ENCODE data around the gene JAKMIP1.

Gene JAKMIP1

GRCh38 chr4:6150046-6150735 lies 50.2 kb downstream of the JAKMIP1 start:
- no peak for DNase-seq (ENCODE audit: low spot score)

GRCh38 chr4:6148506-6149205 lies 51.7 kb downstream of the JAKMIP1 start:
- H3K4me1 ChIP-seq (ENCODE audit: insufficient read depth, poor library complexity, severe bottlenecking) = no peaks in the 10 kb centered on the region
- DNase-seq (ENCODE audit: low spot score) (peak; percentile 26), ATAC-seq (ENCODE audit: low read depth) (no peak)
- peaks cover 5% of the 10 kb centered on the region for H3K27me3 ChIP-seq (ENCODE audit: insufficient read depth, poor library complexity, severe bottlenecking)
- H3K27ac ChIP-seq (ENCODE audit: poor library complexity, severe bottlenecking) = no peak overlapping the region
- no peak for TF ChIP-seq CTCF (IDR thresholded peaks at IDR 0.05; ENCODE audit: poor library complexity, severe bottlenecking)
- no peaks in the 10 kb centered on the region for H3K9me3 ChIP-seq (ENCODE audit: severe bottlenecking)
- no peaks in the 10 kb centered on the region for H3K36me3 ChIP-seq (ENCODE audit: low read depth)
- no peak overlapping the region for H3K4me3 ChIP-seq (ENCODE audit: severe bottlenecking)

More at GRCh38 chr4:6150046-6150735, 50.2 kb downstream of the JAKMIP1 start:
- no peaks in the 10 kb centered on the region for H3K4me1 ChIP-seq (ENCODE audit: insufficient read depth, poor library complexity, severe bottlenecking)
- TF ChIP-seq CTCF (IDR thresholded peaks at IDR 0.05; ENCODE audit: poor library complexity, severe bottlenecking) = no peak
- no peak for ATAC-seq (ENCODE audit: low read depth)
- H3K36me3 ChIP-seq (ENCODE audit: low read depth) = no peaks in the 10 kb centered on the region
- H3K9me3 ChIP-seq (ENCODE audit: severe bottlenecking) = no peaks in the 10 kb centered on the region
- peaks cover 10% of the 10 kb centered on the region for H3K27me3 ChIP-seq (ENCODE audit: insufficient read depth, poor library complexity, severe bottlenecking)
- no peak overlapping the region for H3K4me3 ChIP-seq (ENCODE audit: severe bottlenecking)
- H3K27ac ChIP-seq (ENCODE audit: poor library complexity, severe bottlenecking) = no peak overlapping the region

- ATAC-seq (ENCODE audit: low read depth) (no peak), DNase-seq (ENCODE audit: low spot score) (peak; percentile 20)
- Histone ChIP-seq H3K36me3 (ENCODE audit: low read depth) (no peaks in the 10 kb centered on the region), H3K27ac (ENCODE audit: poor library complexity, severe bottlenecking) (no peak overlapping the region), H3K4me1 (ENCODE audit: insufficient read depth, poor library complexity, severe bottlenecking) (no peaks in the 10 kb centered on the region), H3K9me3 (ENCODE audit: severe bottlenecking) (no peaks in the 10 kb centered on the region), H3K4me3 (ENCODE audit: severe bottlenecking) (no peak overlapping the region), H3K27me3 (ENCODE audit: insufficient read depth, poor library complexity, severe bottlenecking) (peaks cover 5% of the 10 kb centered on the region)
- no peak for TF ChIP-seq CTCF (IDR thresholded peaks at IDR 0.05; ENCODE audit: poor library complexity, severe bottlenecking)
These were observed 52.9 kb downstream of the JAKMIP1 start for GRCh38 chr4:6147441-6147840.

GRCh38 chr4:6143603-6144181 lies 56.7 kb downstream of the JAKMIP1 start:
- no peaks in the 10 kb centered on the region for H3K36me3 ChIP-seq (ENCODE audit: low read depth)
- H3K27ac ChIP-seq (ENCODE audit: poor library complexity, severe bottlenecking) = no peak overlapping the region
- no peaks in the 10 kb centered on the region for H3K27me3 ChIP-seq (ENCODE audit: insufficient read depth, poor library complexity, severe bottlenecking)
- no peak overlapping the region for H3K4me3 ChIP-seq (ENCODE audit: severe bottlenecking)
- DNase-seq (ENCODE audit: low spot score) = peak; percentile 15
- TF ChIP-seq CTCF (IDR thresholded peaks at IDR 0.05; ENCODE audit: poor library complexity, severe bottlenecking) = no peak
- no peaks in the 10 kb centered on the region for H3K9me3 ChIP-seq (ENCODE audit: severe bottlenecking)
- ATAC-seq (ENCODE audit: low read depth) = no peak
- no peaks in the 10 kb centered on the region for H3K4me1 ChIP-seq (ENCODE audit: insufficient read depth, poor library complexity, severe bottlenecking)
